Endothelial cell of umbilical vein (primary cell): ENCODE results near the gene SH3RF1. TPM values are rescaled to one million over a fixed set of nuclear protein-coding genes. Genes with fewer than 3 reads are reported as not detected.

Experiments used
- BruUV-seq: library from RNA; stranded (reverse); fragments of 400-500 nt; replicated peaks from 2 replicates; lab custom pipeline; 2021; lab: Mats Ljungman, UMichigan
- CTCF ChIA-PET: fragments of 300-600, 350-600 bp; sonication (Branson Sonifier 250); formaldehyde crosslinking; loops from one replicate; lab custom pipeline; 2021; ENCODE audit warnings: antibody characterized with exemption, inconsistent platforms; lab: Charles Lee
- POLR2A ChIA-PET: fragments of 300-600, 350-600 bp; sonication (Branson Sonifier 250); formaldehyde crosslinking; loops from one replicate; lab custom pipeline; 2021; ENCODE audit warnings: antibody characterized with exemption, inconsistent platforms; lab: Charles Lee
- DNase-seq: peaks from one replicate; pipeline ENCODE4 v3.0.0-alpha.2; 2011; ENCODE audit warnings: low read depth, low spot score
- FAIRE-seq: peaks from 2 replicates; lab custom pipeline; 2011; peaks lifted over from hg19 to GRCh38; lab: Jason Lieb, UNC
- H2AFZ ChIP-seq: 2 replicates; pipeline ENCODE4 v1.6.0; 2012; ENCODE audit warnings: low read depth, low read length, control low read depth, inconsistent platforms
- H3K27ac ChIP-seq: 2 replicates; pipeline ENCODE4 v1.5.1; 2011; ENCODE audit warnings: low read depth, mild to moderate bottlenecking, control low read depth, low read length, moderate library complexity; ENCODE audit not compliant: insufficient read depth
- H3K27me3 ChIP-seq, 2 experiments: 2 replicates each; pipeline versions ENCODE4 v1.6.0 to v1.6.1; 2011; ENCODE audit warnings: low read length in 2 of 2, mixed read lengths in 1 of 2; ENCODE audit not compliant: control insufficient read depth in 2 of 2, insufficient read depth in 2 of 2
- H3K36me3 ChIP-seq, 2 experiments: 2 replicates in 1 of 2; 3 replicates in 1 of 2; pipeline ENCODE4 v1.5.1; 2011; ENCODE audit warnings: low read length in 2 of 2, mild to moderate bottlenecking in 1 of 2, moderate library complexity in 1 of 2; ENCODE audit not compliant: control insufficient read depth in 2 of 2, insufficient read depth in 2 of 2; ENCODE audit errors: extremely low read depth in 1 of 2
- H3K4me1 ChIP-seq: 3 replicates; pipeline ENCODE4 v1.5.1; 2011; ENCODE audit warnings: mild to moderate bottlenecking, low read length; ENCODE audit not compliant: control insufficient read depth, insufficient read depth; ENCODE audit errors: extremely low read depth
- H3K4me2 ChIP-seq: 2 replicates; pipeline ENCODE4 v1.6.1; 2011; ENCODE audit warnings: low read length, control low read depth, mixed read lengths; ENCODE audit not compliant: insufficient read depth
- H3K4me3 ChIP-seq, 3 experiments: fragments of 200-600 bp in 1 of 3; sonication (generic), shearing (Covaris generic) in 1 of 3; replicated peaks in 1 of 3; 2 replicates each; pipeline ENCODE4 v1.5.1; 2011 to 2016; ENCODE audit warnings: control low read depth in 3 of 3, low read length in 3 of 3, mild to moderate bottlenecking in 2 of 3, inconsistent platforms in 1 of 3, low read depth in 1 of 3, moderate library complexity in 1 of 3; ENCODE audit not compliant: insufficient read depth in 1 of 3
- H3K79me2 ChIP-seq: 2 replicates; pipeline ENCODE4 v1.6.0; 2012; ENCODE audit warnings: low read length, inconsistent platforms; ENCODE audit not compliant: control insufficient read depth, insufficient read depth
- H3K9ac ChIP-seq: replicated peaks from 2 replicates; pipeline ENCODE3; 2011; ENCODE audit warnings: low read length, control low read depth; ENCODE audit not compliant: insufficient read depth; ENCODE audit errors: extremely low read depth
- H3K9me1 ChIP-seq: replicated peaks from 3 replicates; pipeline ENCODE4 v1.6.0; 2011; ENCODE audit warnings: mild to moderate bottlenecking, low read length; ENCODE audit not compliant: control insufficient read depth, insufficient read depth; ENCODE audit errors: extremely low read depth
- H3K9me3 ChIP-seq: replicated peaks from 2 replicates; pipeline ENCODE4 v1.5.1; 2012; ENCODE audit warnings: low read length, inconsistent platforms; ENCODE audit not compliant: control insufficient read depth, insufficient read depth
- H4K20me1 ChIP-seq: replicated peaks from 2 replicates; pipeline ENCODE3; 2011; ENCODE audit warnings: mild to moderate bottlenecking, low read length; ENCODE audit not compliant: control insufficient read depth, insufficient read depth; ENCODE audit errors: extremely low read depth
- EZH2 ChIP-seq: IDR thresholded peaks from 2 replicates; pipeline ENCODE4 v1.6.1; 2012; ENCODE audit warnings: borderline replicate concordance, low read depth, mild to moderate bottlenecking, moderate library complexity, low read length, inconsistent platforms; ENCODE audit not compliant: severe bottlenecking
- FOS ChIP-seq: IDR thresholded peaks from 2 replicates; pipeline ENCODE4 v1.6.1; 2011; ENCODE audit warnings: mild to moderate bottlenecking, low read length, moderate library complexity, borderline replicate concordance; ENCODE audit not compliant: insufficient read depth
- GATA2 ChIP-seq: IDR thresholded peaks from 2 replicates; pipeline ENCODE4 v1.7.0; 2011; ENCODE audit warnings: low read depth, mild to moderate bottlenecking, moderate library complexity, mixed read lengths, low read length; ENCODE audit not compliant: insufficient read length, insufficient read depth
- JUN ChIP-seq: IDR thresholded peaks from 2 replicates; pipeline ENCODE4 v1.6.1; 2011; ENCODE audit warnings: borderline replicate concordance, low read depth; ENCODE audit not compliant: insufficient read length, insufficient read depth
- MYC ChIP-seq: IDR thresholded peaks from one replicate; pipeline ENCODE4 v1.6.1; 2011; ENCODE audit warnings: mild to moderate bottlenecking, low read depth, low read length
- POLR2A ChIP-seq: IDR thresholded peaks from 2 replicates; pipeline ENCODE4 v1.6.1; 2012; ENCODE audit warnings: low read depth, mild to moderate bottlenecking, control low read depth, low read length
- POLR2AphosphoS5 ChIP-seq: IDR thresholded peaks from 2 replicates; pipeline ENCODE4 v1.6.1; 2012; ENCODE audit warnings: low read depth, mild to moderate bottlenecking, control low read depth, low read length, moderate library complexity; ENCODE audit not compliant: insufficient read depth
- dilution Hi-C: fragments of 300-500 bp; cut with MboI; formaldehyde crosslinking; loops from one replicate; pipeline ENCODE4 v1.15.0; 2019; ENCODE audit warnings: low sequenced_read_pairs; ENCODE audit not compliant: extremely low pct_ligation_motif_present
- intact Hi-C: fragments of 100-400 bp; cut with micrococcal nuclease; formaldehyde crosslinking; loops from one replicate; pipeline ENCODE4 v1.10.0; 2022
- polyA plus RNA-seq, 4 experiments: library from polyadenylated mRNA; depleted of rRNA in 3 of 4; stranded (reverse) in 3 of 4; unstranded in 1 of 4; fragments of >200 nt; gene quantifications; 2 replicates each; pipeline versions ENCODE4 v1.2.1 to v1.2.3, GENCODE V29; 2011 to 2012; ENCODE audit warnings: missing spikeins in 1 of 4
- total RNA-seq: library from RNA; stranded (reverse); gene quantifications from 2 replicates; pipeline ENCODE4 v1.2.3, GENCODE V29; 2021
- TF ChIP-seq, protein P1 (sequence below): IDR thresholded peaks from 2 replicates; pipeline ENCODE4 v1.6.1; 2011; ENCODE audit not compliant: insufficient read depth, insufficient read length
- TF ChIP-seq, protein P2 (sequence below), 2 donors: IDR thresholded peaks; 1 replicate in 1 of 2; 2 replicates in 1 of 2; pipeline ENCODE4 v1.5.1; 2011; ENCODE audit warnings: low read length in 2 of 2, mild to moderate bottlenecking in 2 of 2, moderate library complexity in 2 of 2, control low read depth in 1 of 2, inconsistent platforms in 1 of 2, low read depth in 1 of 2; ENCODE audit not compliant: insufficient read depth in 1 of 2; ENCODE audit errors: extremely low read depth in 1 of 2

SH3RF1 gene
- total and polyA plus RNA-seq, 2 donors (not counting 3 experiments of a cell fraction or from before 2014, with no cell fraction given): 16.2 to 24.9 TPM

DNA sequence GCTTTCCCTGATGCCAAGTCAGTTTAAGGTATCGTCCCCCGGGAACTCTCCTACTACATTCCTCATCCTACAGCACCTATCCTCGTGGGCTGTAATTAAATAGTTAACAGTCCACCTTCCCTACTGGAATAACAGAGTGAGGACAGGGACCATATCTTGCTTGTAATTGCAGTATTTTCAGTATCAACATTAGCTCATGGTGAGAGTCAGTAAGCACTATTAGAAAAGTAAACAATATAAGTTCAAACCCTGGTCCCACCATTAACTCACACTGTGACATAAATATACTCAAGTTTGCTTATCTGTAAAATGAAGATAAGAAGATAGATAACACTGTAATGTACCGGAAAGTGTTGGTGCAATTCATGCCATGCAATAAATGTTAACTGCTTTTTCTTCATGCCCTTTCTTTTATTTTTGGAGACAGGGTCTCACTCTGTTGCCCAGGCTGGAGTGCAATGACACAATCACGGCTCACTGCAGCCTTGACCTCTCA lies 61.3 kb downstream of the SH3RF1 start:
- Histone ChIP-seq H3K27ac (no peak overlapping the region), H3K9ac (no peak overlapping the region), H3K79me2 (peaks cover 69% of the 10 kb centered on the region), H2AFZ (no peak overlapping the region), H3K4me2 (no peak overlapping the region), H3K9me3 (no peaks in the 10 kb centered on the region), H4K20me1 (no peaks in the 10 kb centered on the region), H3K36me3 (no peaks in the 10 kb centered on the region), H3K27me3 (no peaks in the 10 kb centered on the region), H3K9me1 (no peaks in the 10 kb centered on the region), H3K4me3 (no peak overlapping the region), H3K4me1 (peaks cover 6% of the 10 kb centered on the region)
- intact Hi-C loops: no loop called here
- CTCF ChIA-PET: interaction anchor here (1.2 kb wide), 1 partner anchor 185 kb away, joined by 4 read pairs; no protein-coding TSS in a partner anchor
- FAIRE-seq: peak; percentile 48
- no peak for DNase-seq
- TF ChIP-seq, protein P1, sequence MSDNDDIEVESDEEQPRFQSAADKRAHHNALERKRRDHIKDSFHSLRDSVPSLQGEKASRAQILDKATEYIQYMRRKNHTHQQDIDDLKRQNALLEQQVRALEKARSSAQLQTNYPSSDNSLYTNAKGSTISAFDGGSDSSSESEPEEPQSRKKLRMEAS: no peak
- TF ChIP-seq MYC: no peak
- peak; percentile 24 for TF ChIP-seq GATA2
- POLR2A ChIA-PET: no interaction called here
- BruUV-seq: no TSS peak
- dilution Hi-C loops: no loop called here

DNA sequence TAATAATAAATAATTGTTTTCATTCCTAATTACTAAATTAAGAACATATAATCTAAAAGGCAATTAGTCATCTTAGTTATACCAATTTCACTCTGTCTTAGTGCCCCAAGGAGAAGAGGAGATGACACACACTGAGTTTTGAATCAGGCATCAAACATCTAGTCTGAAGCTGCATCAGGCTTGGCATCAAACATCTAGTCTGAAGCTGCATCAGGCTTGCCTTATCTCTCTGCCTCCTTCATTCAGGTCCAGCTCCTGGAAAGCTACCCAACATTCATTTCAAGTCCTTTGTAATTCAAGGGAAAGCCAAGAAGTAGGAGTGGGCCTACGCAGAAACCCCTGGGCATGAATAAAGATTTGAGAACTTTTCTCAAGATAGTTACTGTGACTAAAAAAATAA lies 62.2 kb downstream of the SH3RF1 start:
- FAIRE-seq: no peak
- ChIA-PET CTCF (interaction anchor here (1.2 kb wide), 1 partner anchor 184 kb away, joined by 4 read pairs; no protein-coding TSS in a partner anchor), POLR2A (no interaction called here)
- no peak for DNase-seq
- H3K9me1 ChIP-seq: no peaks in the 10 kb centered on the region
- H3K79me2 ChIP-seq: peaks cover 70% of the 10 kb centered on the region
- no TSS peak for BruUV-seq
- intact Hi-C loops: no loop called here
- no peaks in the 10 kb centered on the region for H3K9me3 ChIP-seq
- TF ChIP-seq EZH2: no peak
- TF ChIP-seq JUN: no peak
- TF ChIP-seq, protein P1: no peak
- TF ChIP-seq, protein P2, sequence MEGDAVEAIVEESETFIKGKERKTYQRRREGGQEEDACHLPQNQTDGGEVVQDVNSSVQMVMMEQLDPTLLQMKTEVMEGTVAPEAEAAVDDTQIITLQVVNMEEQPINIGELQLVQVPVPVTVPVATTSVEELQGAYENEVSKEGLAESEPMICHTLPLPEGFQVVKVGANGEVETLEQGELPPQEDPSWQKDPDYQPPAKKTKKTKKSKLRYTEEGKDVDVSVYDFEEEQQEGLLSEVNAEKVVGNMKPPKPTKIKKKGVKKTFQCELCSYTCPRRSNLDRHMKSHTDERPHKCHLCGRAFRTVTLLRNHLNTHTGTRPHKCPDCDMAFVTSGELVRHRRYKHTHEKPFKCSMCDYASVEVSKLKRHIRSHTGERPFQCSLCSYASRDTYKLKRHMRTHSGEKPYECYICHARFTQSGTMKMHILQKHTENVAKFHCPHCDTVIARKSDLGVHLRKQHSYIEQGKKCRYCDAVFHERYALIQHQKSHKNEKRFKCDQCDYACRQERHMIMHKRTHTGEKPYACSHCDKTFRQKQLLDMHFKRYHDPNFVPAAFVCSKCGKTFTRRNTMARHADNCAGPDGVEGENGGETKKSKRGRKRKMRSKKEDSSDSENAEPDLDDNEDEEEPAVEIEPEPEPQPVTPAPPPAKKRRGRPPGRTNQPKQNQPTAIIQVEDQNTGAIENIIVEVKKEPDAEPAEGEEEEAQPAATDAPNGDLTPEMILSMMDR (IDR thresholded peaks at IDR 0.05; ENCODE audit: extremely low read depth in 1 of 2, insufficient read depth in 1 of 2, low read depth in 1 of 2, low read length in 2 of 2): no peak
- no peak for TF ChIP-seq POLR2A
- TF ChIP-seq GATA2: no peak
- TF ChIP-seq MYC: no peak
- TF ChIP-seq POLR2AphosphoS5: no peak
- TF ChIP-seq FOS: no peak
- no peak overlapping the region for H3K27ac ChIP-seq
- H3K36me3 ChIP-seq: no peaks in the 10 kb centered on the region
- no peaks in the 10 kb centered on the region for H4K20me1 ChIP-seq
- H3K4me1 ChIP-seq: peaks cover 6% of the 10 kb centered on the region
- no peaks in the 10 kb centered on the region for H3K27me3 ChIP-seq
- no peak overlapping the region for H3K9ac ChIP-seq
- H3K4me3 ChIP-seq: no peak overlapping the region
- dilution Hi-C loops: no loop called here
- no peak overlapping the region for H3K4me2 ChIP-seq
- H2AFZ ChIP-seq: no peak overlapping the region
